HEK293T (cell line): ENCODE results near the gene DBF4.
"Not testable (repeated sequence)": the region's sequence is repeated elsewhere in the genome, so short reads cannot be mapped to it uniquely, and the experiment has no call there.

Experiments used
- BHLHE40 ChIP-seq: fragments of 450-650 bp; IDR thresholded peaks from 2 replicates; pipeline ENCODE4 v1.6.1; 2016; ENCODE audit warnings: mild to moderate bottlenecking, moderate library complexity, borderline replicate concordance
- ELF4 ChIP-seq: fragments of 450-650 bp; IDR thresholded peaks from 2 replicates; pipeline ENCODE4 v1.6.1; 2017; ENCODE audit warnings: antibody characterized with exemption
- FOXK2 ChIP-seq: fragments of 450-650 bp; IDR thresholded peaks from 2 replicates; pipeline ENCODE4 v1.6.1; 2016; ENCODE audit warnings: mild to moderate bottlenecking
- FOXM1 ChIP-seq: fragments of 450-650 bp; IDR thresholded peaks from 2 replicates; pipeline ENCODE4 v1.6.1; 2017; ENCODE audit warnings: mild to moderate bottlenecking, borderline replicate concordance
- HDGF ChIP-seq: fragments of 450-650 bp; IDR thresholded peaks from 2 replicates; pipeline ENCODE4 v1.6.1; 2017; ENCODE audit warnings: antibody characterized with exemption, borderline replicate concordance
- LEF1 ChIP-seq: fragments of 450-650 bp; IDR thresholded peaks from 2 replicates; pipeline ENCODE4 v1.6.1; 2017; ENCODE audit warnings: mild to moderate bottlenecking, borderline replicate concordance
- NFRKB ChIP-seq: fragments of 450-650 bp; IDR thresholded peaks from 2 replicates; pipeline ENCODE4 v1.6.1; 2016; ENCODE audit warnings: mild to moderate bottlenecking, moderate library complexity
- PKNOX1 ChIP-seq: fragments of 450-650 bp; IDR thresholded peaks from 2 replicates; pipeline ENCODE4 v1.6.1; 2016
- SUZ12 ChIP-seq: fragments of 450-650 bp; IDR thresholded peaks from 2 replicates; pipeline ENCODE4 v1.6.1; 2016; ENCODE audit warnings: mild to moderate bottlenecking
- TARDBP ChIP-seq: fragments of 450-650 bp; IDR thresholded peaks from 2 replicates; pipeline ENCODE4 v1.6.1; 2016

- TF ChIP-seq BHLHE40, HDGF, LEF1, FOXK2, TARDBP, PKNOX1, NFRKB, FOXM1, SUZ12, ELF4: not testable (repeated sequence)
Observed at GRCh38 chr7:87922759-87923395, 46.6 kb downstream of the DBF4 start.
